K562 (cell line): ENCODE results near the gene TRIM37. TPM values are rescaled to one million over a fixed set of nuclear protein-coding genes. Genes with fewer than 3 reads are reported as not detected.
A peak's percentile ranks its signal among the peaks of the same experiment; 100 is the strongest.

Experiments used
- ATAC-seq: fragments of 200-7000 bp; cut with Tn5 transposase; 3 replicates; pipeline ENCODE4 v1.9.1; 2020; ENCODE audit warnings: moderate library complexity
- BruUV-seq: library from RNA; stranded (reverse); fragments of 400-500 nt; replicated peaks from 2 replicates; lab custom pipeline; 2021; lab: Mats Ljungman, UMichigan
- CTCF ChIA-PET: fragments of 300-600 bp; formaldehyde crosslinking; extraction: SDS; loops from one replicate; lab custom pipeline; 2021; ENCODE audit warnings: low intra/inter-chr PET ratio; lab: Yijun Ruan, JAX
- POLR2A ChIA-PET: fragments of 300-600, 350-650 bp; sonication (Branson Sonifier 250); formaldehyde crosslinking; extraction: SDS; loops from one replicate; lab custom pipeline; 2021; ENCODE audit warnings: antibody characterized with exemption, inconsistent platforms; lab: Yijun Ruan, JAX
- DNase-seq, 4 experiments: peaks; one replicate each; pipeline versions ENCODE4 v3.0.0 to v3.0.0-alpha.2; 2011 to 2018; ENCODE audit warnings: low spot score in 3 of 4, mixed read lengths in 3 of 4; ENCODE audit errors: extremely low read depth in 1 of 4
- FAIRE-seq: peaks from 2 replicates; lab custom pipeline; 2011; peaks lifted over from hg19 to GRCh38; lab: Jason Lieb, UNC
- H2AFZ ChIP-seq: 2 replicates; pipeline ENCODE4 v1.6.0; 2011; ENCODE audit warnings: low read depth, low read length, control low read depth, inconsistent platforms
- H3K27ac ChIP-seq: fragments of 200-600 bp; 3 replicates; pipeline ENCODE4 v1.8.0; 2011; ENCODE audit warnings: low read depth, mild to moderate bottlenecking, control low read depth, inconsistent platforms, low read length, moderate library complexity, mixed read lengths; ENCODE audit errors: extremely low read depth
- H3K27me3 ChIP-seq, 2 experiments: fragments of 300-600 bp in 1 of 2; 2 replicates in 1 of 2; 3 replicates in 1 of 2; pipeline versions ENCODE4 v1.6.0 to v1.8.0; 2011; ENCODE audit warnings: inconsistent platforms in 2 of 2, low read length in 2 of 2, mild to moderate bottlenecking in 1 of 2, mixed read lengths in 1 of 2, moderate library complexity in 1 of 2; ENCODE audit not compliant: control insufficient read depth in 2 of 2, insufficient read depth in 2 of 2
- H3K36me3 ChIP-seq: fragments of 300-600 bp; 3 replicates; pipeline ENCODE4 v1.8.0; 2011; ENCODE audit warnings: mild to moderate bottlenecking, low read length, inconsistent platforms; ENCODE audit not compliant: control insufficient read depth, insufficient read depth
- H3K4me1 ChIP-seq, 2 experiments: fragments of 200-600 bp in 1 of 2; replicated peaks in 1 of 2; 2 replicates in 1 of 2; 3 replicates in 1 of 2; pipeline versions ENCODE4 v1.5.1 to v1.8.0; 2011; ENCODE audit warnings: inconsistent platforms in 2 of 2, low read length in 2 of 2, mild to moderate bottlenecking in 1 of 2, mixed read lengths in 1 of 2, moderate library complexity in 1 of 2; ENCODE audit not compliant: control insufficient read depth in 2 of 2, insufficient read depth in 2 of 2
- H3K4me2 ChIP-seq: 2 replicates; pipeline ENCODE4 v1.6.1; 2011; ENCODE audit warnings: low read length, control low read depth, inconsistent platforms, mixed read lengths; ENCODE audit not compliant: insufficient read depth
- H3K4me3 ChIP-seq: fragments of 200-600 bp; sonication (generic), shearing (Covaris generic); 2 replicates; pipeline ENCODE4 v1.5.1; 2016; ENCODE audit warnings: control low read depth, inconsistent platforms
- H3K79me2 ChIP-seq: fragments of 200-600 bp; 3 replicates; pipeline ENCODE4 v1.8.0; 2011; ENCODE audit warnings: low read length, inconsistent platforms; ENCODE audit not compliant: control insufficient read depth, insufficient read depth
- H3K9ac ChIP-seq, 2 experiments: 2 replicates each; pipeline versions ENCODE4 v1.6.0 to v1.6.1; 2011; ENCODE audit warnings: low read depth in 2 of 2, low read length in 2 of 2, control low read depth in 1 of 2, inconsistent platforms in 1 of 2, mild to moderate bottlenecking in 1 of 2, mixed read lengths in 1 of 2; ENCODE audit not compliant: insufficient read depth in 1 of 2
- H3K9me1 ChIP-seq: one replicate; pipeline ENCODE4 v1.6.0; 2011; ENCODE audit warnings: inconsistent platforms, mild to moderate bottlenecking, low read length, moderate library complexity; ENCODE audit not compliant: control insufficient read depth, insufficient read depth
- H3K9me3 ChIP-seq: replicated peaks from 2 replicates; pipeline ENCODE4 v1.5.1; 2011; ENCODE audit warnings: low read depth, low read length, inconsistent platforms; ENCODE audit not compliant: control insufficient read depth, insufficient read depth
- H4K20me1 ChIP-seq: replicated peaks from 2 replicates; pipeline ENCODE4 v1.6.1; 2011; ENCODE audit warnings: low read length, inconsistent platforms, mixed read lengths; ENCODE audit not compliant: control insufficient read depth, insufficient read depth
- BCLAF1 ChIP-seq, 2 experiments: fragments of 450-650 bp in 1 of 2; IDR thresholded peaks; 2 replicates each; pipeline ENCODE4 v1.6.1; 2011 to 2017; ENCODE audit warnings: low read depth in 2 of 2, antibody characterized with exemption in 1 of 2, borderline replicate concordance in 1 of 2, low read length in 1 of 2, mild to moderate bottlenecking in 1 of 2, mixed read lengths in 1 of 2; ENCODE audit not compliant: control insufficient read depth in 1 of 2
- ESRRB ChIP-seq: fragments of 250-450 bp; sonication (Bioruptor Pico); IDR thresholded peaks from 2 replicates; pipeline ENCODE4 v1.5.0; 2020; ENCODE audit warnings: mild to moderate bottlenecking, moderate library complexity, borderline replicate concordance
- KAT2B ChIP-seq: IDR thresholded peaks from one replicate; pipeline ENCODE4 v1.6.1; 2012; ENCODE audit warnings: low read depth, mild to moderate bottlenecking, control low read depth, inconsistent platforms, low read length, moderate library complexity
- KDM5B ChIP-seq: fragments of 200-600 bp; sonication (generic); IDR thresholded peaks from 2 replicates; pipeline ENCODE4 v1.6.1; 2012; ENCODE audit warnings: low read depth, mild to moderate bottlenecking, moderate library complexity, low read length, control low read depth, inconsistent platforms; ENCODE audit not compliant: insufficient replicate concordance
- TGIF2 ChIP-seq: sonication (generic); formaldehyde crosslinking; IDR thresholded peaks from 2 replicates; pipeline ENCODE4 v1.8.1; 2022; ENCODE audit warnings: mild to moderate bottlenecking, missing genetic modification reagents, moderate library complexity
- ZBTB11 ChIP-seq, 3 experiments: fragments of 200-800 bp in 1 of 3; fragments of 250-450 bp in 1 of 3; fragments of 450-650 bp in 1 of 3; sonication (Bioruptor Pico) in 1 of 3; sonication (Bioruptor generic) in 1 of 3; formaldehyde crosslinking in 1 of 3; IDR thresholded peaks; 2 replicates each; pipeline versions ENCODE4 v1.6.1 to v1.8.0; 2016 to 2022; ENCODE audit warnings: mild to moderate bottlenecking in 2 of 3, missing genetic modification characterization in 2 of 3, missing compliant biosample characterization in 1 of 3, moderate library complexity in 1 of 3
- WGBS: fragments of 100-300 bp; shearing (Covaris generic); methylation state at CpG from one replicate; pipeline ENCODE4 v1.1.6; 2016; ENCODE audit warnings: low coverage, mixed read lengths; ENCODE audit not compliant: insufficient coverage; ENCODE audit errors: missing lambda C conversion rate; 5-methylcytosine and 5-hydroxymethylcytosine counted together
- in situ Hi-C: fragments of 300-500 bp; cut with MboI; formaldehyde crosslinking; loops from 4 replicates; pipeline ENCODE4 v1.15.0; 2018; ENCODE audit warnings: inconsistent platforms, mixed read lengths
- intact Hi-C: fragments of 100-400 bp; cut with micrococcal nuclease; formaldehyde crosslinking; loops from 2 replicates; pipeline ENCODE4 v1.14.2; 2022
- polyA plus RNA-seq, 8 experiments: library from polyadenylated mRNA; depleted of rRNA in 4 of 8; stranded (reverse) in 5 of 8; unstranded in 3 of 8; fragments of >200 nt; fragmentation: Nextera tagmentation in 2 of 8; fragmentation: Illumina TruSeq in 1 of 8; extraction: Ambion mirVana in 2 of 8; extraction: Trizol in 1 of 8; gene quantifications; 2 replicates each; pipeline versions ENCODE4 v1.2.1 to v1.2.3, GENCODE V29; 2011 to 2014; ENCODE audit warnings: inconsistent platforms in 1 of 8, missing spikeins in 1 of 8
- total RNA-seq, 7 experiments: library from RNA; depleted of rRNA in 6 of 7; stranded (reverse); fragments of >200 nt in 6 of 7; fragmentation: Illumina TruSeq in 2 of 7; extraction: Trizol in 2 of 7; gene quantifications; 2 replicates each; pipeline versions ENCODE4 v1.2.1 to v1.2.3, GENCODE V29; 2011 to 2021; ENCODE audit warnings: low replicate concordance in 1 of 7

TRIM37 gene
- total and polyA plus RNA-seq, 9 of the 15 experiments (the other 6 are each of a cell fraction or from before 2014, with no cell fraction given), result 4.5 to 31.4 (median 23.8) TPM

GRCh38 chr17:59093145-59093701 is 13.5 kb downstream of the TRIM37 start:
- Histone ChIP-seq H3K79me2 (peaks cover 55% of the 10 kb centered on the region), H3K4me3 (no peak overlapping the region), H3K9ac (no peak overlapping the region), H3K4me2 (no peak overlapping the region), H3K9me1 (no peaks in the 10 kb centered on the region), H2AFZ (no peak overlapping the region), H4K20me1 (no peaks in the 10 kb centered on the region), H3K27ac (no peak overlapping the region), H3K27me3 (no peaks in the 10 kb centered on the region), H3K4me1 (peaks cover 4 to 12% of the 10 kb centered on the region in 2 experiments; a peak in 4 of 5 replicates), H3K9me3 (no peaks in the 10 kb centered on the region), H3K36me3 (peaks cover 47% of the 10 kb centered on the region; the same call in 2 of the 3 replicates)
- intact Hi-C loops, result no loop called here
- no peak for TF ChIP-seq KDM5B
- peak in 1 of 3 experiments; percentile 92; a peak in 2 of 6 replicates for TF ChIP-seq ZBTB11 (CRISPR knock-in tag; IDR thresholded peaks at IDR 0.05)
- TF ChIP-seq TGIF2, result no peak
- no peak for TF ChIP-seq ESRRB (CRISPR knock-in tag)
- TF ChIP-seq KAT2B, result no peak
- TF ChIP-seq BCLAF1 (IDR thresholded peaks at IDR 0.05; ENCODE audit: borderline replicate concordance in 1 of 2, control insufficient read depth in 1 of 2, low read depth in 2 of 2, low read length in 1 of 2), result peak in 1 of 2 experiments; percentile 36; a peak in 1 of 4 replicates
- ChIA-PET CTCF (no interaction called here), POLR2A (interaction anchor here (1.0 to 2.5 kb wide), 2 partner anchors 9 to 13 kb away, joined by 3 to 7 read pairs; partner anchors contain the start of gene TRIM37)
- in situ Hi-C loops, result no loop called here
- no TSS peak for BruUV-seq
- 52% methylated on average over 4 of the region's 4 CpGs for WGBS
- FAIRE-seq (no peak), ATAC-seq (peak; percentile 41), DNase-seq (no peak)
